Calu3 (cell line): ENCODE results near the gene CPPED1. TPM values are rescaled to one million over a fixed set of nuclear protein-coding genes. Genes with fewer than 3 reads are reported as not detected.

ENCODE experiments used
- BruUV-seq: library from RNA; stranded (reverse); fragments of 400-500 nt; replicated peaks from 2 replicates; lab custom pipeline; 2021; lab: Mats Ljungman, UMichigan
- CTCF ChIA-PET: fragments of 300-600 bp; sonication (Branson Sonifier 250); formaldehyde crosslinking; loops from one replicate; lab custom pipeline; 2022; ENCODE audit warnings: antibody characterized with exemption; lab: Charles Lee
- DNase-seq: peaks from one replicate; pipeline ENCODE4 v3.0.0; 2022
- H3K27ac Mint-ChIP-seq: one replicate; pipeline ENCODE4 v1.8.0; 2022; ENCODE audit warnings: mixed read lengths; ENCODE audit not compliant: unreplicated experiment
- H3K27me3 Mint-ChIP-seq: one replicate; pipeline ENCODE4 v1.8.0; 2022; ENCODE audit warnings: mixed read lengths; ENCODE audit not compliant: unreplicated experiment
- H3K36me3 Mint-ChIP-seq: one replicate; pipeline ENCODE4 v1.8.0; 2022; ENCODE audit warnings: mild to moderate bottlenecking, moderate library complexity, mixed read lengths; ENCODE audit not compliant: insufficient read depth, unreplicated experiment
- H3K4me1 Mint-ChIP-seq: one replicate; pipeline ENCODE4 v1.8.0; 2022; ENCODE audit warnings: mild to moderate bottlenecking, low read depth, mixed read lengths; ENCODE audit not compliant: unreplicated experiment
- H3K4me3 Mint-ChIP-seq: one replicate; pipeline ENCODE4 v1.8.0; 2022; ENCODE audit warnings: mild to moderate bottlenecking, low read depth, moderate library complexity, mixed read lengths; ENCODE audit not compliant: unreplicated experiment
- H3K9me3 Mint-ChIP-seq: one replicate; pipeline ENCODE4 v1.8.0; 2022; ENCODE audit warnings: low read depth, mixed read lengths; ENCODE audit not compliant: unreplicated experiment
- CTCF ChIP-seq: fragments of 200-600 bp; IDR thresholded peaks from one replicate; pipeline ENCODE4 v1.8.0; 2022; ENCODE audit warnings: antibody characterized with exemption; ENCODE audit not compliant: unreplicated experiment
- intact Hi-C: fragments of 100-400 bp; cut with micrococcal nuclease; formaldehyde crosslinking; loops from one replicate; pipeline ENCODE4 v1.10.0; 2022; ENCODE audit not compliant: unreplicated experiment
- total RNA-seq: library from RNA; stranded (reverse); gene quantifications from 2 replicates; pipeline ENCODE4 v1.2.3, GENCODE V29; 2022

Gene CPPED1
- total RNA-seq, 1 experiment from 2014 or later: not detected

- TF ChIP-seq CTCF: no peak
- Mint-ChIP-seq H3K27ac (no peak overlapping the region), H3K9me3 (no peaks in the 10 kb centered on the region), H3K4me1 (no peaks in the 10 kb centered on the region), H3K4me3 (no peak overlapping the region), H3K27me3 (peaks cover 25% of the 10 kb centered on the region), H3K36me3 (no peaks in the 10 kb centered on the region)
- intact Hi-C loops: loop anchor here (10.0 kb wide), 1 partner anchor 130 kb away; no protein-coding TSS in a partner anchor
- no peak for DNase-seq
- BruUV-seq: no TSS peak
- CTCF ChIA-PET: no interaction called here
Observed at GRCh38 chr16:12704492-12705111, 99.1 kb downstream of the CPPED1 start.

- no TSS peak for BruUV-seq
- Mint-ChIP-seq H3K27me3 (peaks cover 18% of the 10 kb centered on the region), H3K9me3 (no peaks in the 10 kb centered on the region), H3K4me1 (no peaks in the 10 kb centered on the region), H3K36me3 (no peaks in the 10 kb centered on the region), H3K4me3 (no peak overlapping the region), H3K27ac (no peak overlapping the region)
- DNase-seq: no peak
- intact Hi-C loops: loop anchor here (10.0 kb wide), 1 partner anchor 129 kb away; no protein-coding TSS in a partner anchor
- CTCF ChIA-PET: no interaction called here
- no peak for TF ChIP-seq CTCF
Observed at GRCh38 chr16:12703935-12704334, 99.8 kb downstream of the CPPED1 start.

GRCh38 chr16:12700161-12700560, 103.5 kb downstream of the CPPED1 start:
- TF ChIP-seq CTCF: no peak
- intact Hi-C loops: loop anchor here (10.0 kb wide), 1 partner anchor 125 kb away; no protein-coding TSS in a partner anchor
- H3K27ac Mint-ChIP-seq: no peak overlapping the region
- H3K27me3 Mint-ChIP-seq: no peaks in the 10 kb centered on the region
- CTCF ChIA-PET: no interaction called here
- peaks cover 2% of the 10 kb centered on the region for H3K9me3 Mint-ChIP-seq
- H3K4me3 Mint-ChIP-seq: no peak overlapping the region
- no peaks in the 10 kb centered on the region for H3K36me3 Mint-ChIP-seq
- BruUV-seq: no TSS peak
- no peaks in the 10 kb centered on the region for H3K4me1 Mint-ChIP-seq
- DNase-seq: no peak

GRCh38 chr16:12699161-12699560, 104.5 kb downstream of the CPPED1 start:
- Mint-ChIP-seq H3K36me3 (no peaks in the 10 kb centered on the region), H3K9me3 (peaks cover 2% of the 10 kb centered on the region)
- intact Hi-C loops: no loop called here

More at GRCh38 chr16:12699161-12699560, 104.5 kb downstream of the CPPED1 start:
- CTCF ChIA-PET: no interaction called here
- H3K27ac Mint-ChIP-seq: no peak overlapping the region
- H3K27me3 Mint-ChIP-seq: no peaks in the 10 kb centered on the region
- TF ChIP-seq CTCF: no peak
- no TSS peak for BruUV-seq
- no peak for DNase-seq
- no peak overlapping the region for H3K4me3 Mint-ChIP-seq
- no peaks in the 10 kb centered on the region for H3K4me1 Mint-ChIP-seq
